DMS153 treated with DMSO at 0.1 percent for 48 hours (cell line): ENCODE data around the gene MARCHF5.
"Not testable (repeated sequence)": the region's sequence is repeated elsewhere in the genome, so short reads cannot be mapped to it uniquely, and the experiment has no call there.

Experiments
- DNase-seq: peaks from one replicate; lab custom pipeline; 2025; ENCODE audit not compliant: unreplicated experiment; lab: John Stamatoyannopoulos, UW

MARCHF5 gene

DNA sequence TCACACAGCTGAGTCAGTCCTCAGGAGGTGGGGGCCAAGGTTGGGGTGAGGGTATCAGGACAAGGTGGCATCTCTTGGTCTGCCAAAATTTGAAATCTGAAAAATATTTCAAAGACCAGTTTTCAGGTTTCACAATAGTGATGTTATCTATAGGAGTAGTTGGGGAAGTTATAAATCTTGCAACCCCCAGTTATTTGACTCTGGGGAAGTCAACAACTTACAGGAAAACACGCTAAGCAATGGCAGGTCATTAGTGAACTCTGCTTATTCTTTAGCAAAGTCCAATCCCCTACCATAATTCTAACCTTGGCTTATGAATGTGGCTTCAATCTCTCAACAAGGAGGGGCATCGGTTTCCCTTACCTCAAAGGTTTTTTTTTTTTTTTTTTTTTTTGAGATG, 94.9 kb downstream of the MARCHF5 start:
- no peak for DNase-seq

DNA sequence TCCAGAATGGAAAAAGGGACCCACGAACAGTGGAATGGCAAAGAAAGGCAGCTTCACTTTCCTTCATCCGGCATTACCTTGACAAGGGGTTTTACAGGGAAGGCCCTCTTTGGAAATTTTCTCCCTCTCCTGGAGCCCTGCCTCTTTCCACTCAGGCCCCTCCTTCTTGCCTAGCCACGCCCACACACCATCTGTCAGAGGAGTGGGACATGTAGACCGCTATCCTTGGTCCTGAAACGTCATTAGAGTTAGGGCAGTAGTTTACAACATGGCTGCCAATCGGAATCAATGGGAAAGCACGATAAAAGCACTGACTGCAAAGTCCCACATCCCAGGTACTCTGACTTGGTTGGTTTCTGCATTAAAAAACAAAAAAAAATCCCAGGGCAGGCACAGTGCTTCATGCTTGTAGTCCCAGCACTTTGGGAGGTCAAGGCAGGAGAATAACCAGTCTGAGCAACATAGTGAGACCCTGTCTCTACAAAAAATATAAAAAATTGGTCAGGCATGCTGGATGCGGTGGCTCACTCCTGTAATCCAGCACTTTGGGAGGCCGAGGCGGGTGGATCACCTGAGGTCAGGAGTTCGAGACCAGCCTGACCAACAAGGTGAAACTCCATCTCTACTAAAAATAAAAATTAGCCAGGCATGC, 96.4 kb downstream of the MARCHF5 start:
- no peak for DNase-seq

GRCh38 chr10:92393173-92393572, 102.2 kb downstream of the MARCHF5 start:
- not testable (repeated sequence) for DNase-seq

DNA sequence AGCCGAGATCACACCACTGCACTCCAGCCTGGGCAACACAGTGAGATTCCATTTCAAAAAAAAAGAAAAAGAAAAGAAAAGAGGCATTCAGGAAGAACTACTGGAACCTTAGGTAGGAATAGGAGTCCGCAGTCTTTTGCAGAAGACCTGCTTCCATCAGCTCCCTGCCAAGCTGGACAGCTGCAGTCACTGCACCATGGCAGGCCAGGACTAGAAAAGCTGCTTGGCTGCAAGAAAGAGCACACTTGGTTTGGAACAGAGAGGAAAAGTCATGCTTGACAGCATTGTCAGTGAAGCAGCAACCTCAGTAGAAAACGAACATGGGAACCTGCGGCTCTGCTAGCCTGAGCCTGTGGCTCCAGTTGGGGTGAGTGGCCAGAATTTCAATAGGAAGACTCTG, 104.3 kb downstream of the MARCHF5 start:
- DNase-seq, result no peak

- DNase-seq, result not testable (repeated sequence)
Observed at GRCh38 chr10:92402234-92402633, 111.3 kb downstream of the MARCHF5 start.
